Ishikawa (cell line): Measurements from ENCODE around the gene IMPG2.

Source experiments
- CEBPB ChIP-seq: IDR thresholded peaks from 2 replicates; pipeline ENCODE4 v1.6.1; 2012
- CREB1 ChIP-seq: IDR thresholded peaks from 2 replicates; pipeline ENCODE4 v1.6.1; 2012; ENCODE audit warnings: low read depth
- EGR1 ChIP-seq: IDR thresholded peaks from 2 replicates; pipeline ENCODE4 v1.6.1; 2012
- EP300 ChIP-seq: IDR thresholded peaks from 2 replicates; pipeline ENCODE4 v1.6.1; 2012; ENCODE audit warnings: borderline replicate concordance
- FOXM1 ChIP-seq: IDR thresholded peaks from 2 replicates; pipeline ENCODE4 v1.6.1; 2012; ENCODE audit warnings: low read depth, borderline replicate concordance
- MAX ChIP-seq: IDR thresholded peaks from 2 replicates; pipeline ENCODE4 v1.6.1; 2012
- RAD21 ChIP-seq: IDR thresholded peaks from 2 replicates; pipeline ENCODE4 v1.6.1; 2012; ENCODE audit warnings: low read depth
- REST ChIP-seq: IDR thresholded peaks from 2 replicates; pipeline ENCODE4 v1.6.1; 2012; ENCODE audit warnings: low read depth, mild to moderate bottlenecking
- TAF1 ChIP-seq: IDR thresholded peaks from 2 replicates; pipeline ENCODE4 v1.6.1; 2012; ENCODE audit warnings: low read depth, mild to moderate bottlenecking
- TCF12 ChIP-seq: IDR thresholded peaks from 2 replicates; pipeline ENCODE4 v1.6.1; 2012; ENCODE audit warnings: low read depth
- YY1 ChIP-seq: IDR thresholded peaks from 2 replicates; pipeline ENCODE4 v1.6.1; 2012; ENCODE audit warnings: low read depth
- ZBTB7A ChIP-seq: IDR thresholded peaks from 2 replicates; pipeline ENCODE4 v1.6.1; 2012; ENCODE audit warnings: low read depth

GRCh38 chr3:101273608-101274007 is 46.8 kb downstream of the IMPG2 start:
- TF ChIP-seq YY1 (no peak), EGR1 (no peak), REST (no peak), TCF12 (no peak), CEBPB (no peak), EP300 (no peak), MAX (no peak), FOXM1 (no peak), ZBTB7A (no peak), CREB1 (no peak), RAD21 (no peak), TAF1 (no peak)
